ENCODE data around the gene KRTAP1-4.
"Not testable (repeated sequence)": the region's sequence is repeated elsewhere in the genome, so short reads cannot be mapped to it uniquely, and the experiment has no call there.

Gene KRTAP1-4

DNA sequence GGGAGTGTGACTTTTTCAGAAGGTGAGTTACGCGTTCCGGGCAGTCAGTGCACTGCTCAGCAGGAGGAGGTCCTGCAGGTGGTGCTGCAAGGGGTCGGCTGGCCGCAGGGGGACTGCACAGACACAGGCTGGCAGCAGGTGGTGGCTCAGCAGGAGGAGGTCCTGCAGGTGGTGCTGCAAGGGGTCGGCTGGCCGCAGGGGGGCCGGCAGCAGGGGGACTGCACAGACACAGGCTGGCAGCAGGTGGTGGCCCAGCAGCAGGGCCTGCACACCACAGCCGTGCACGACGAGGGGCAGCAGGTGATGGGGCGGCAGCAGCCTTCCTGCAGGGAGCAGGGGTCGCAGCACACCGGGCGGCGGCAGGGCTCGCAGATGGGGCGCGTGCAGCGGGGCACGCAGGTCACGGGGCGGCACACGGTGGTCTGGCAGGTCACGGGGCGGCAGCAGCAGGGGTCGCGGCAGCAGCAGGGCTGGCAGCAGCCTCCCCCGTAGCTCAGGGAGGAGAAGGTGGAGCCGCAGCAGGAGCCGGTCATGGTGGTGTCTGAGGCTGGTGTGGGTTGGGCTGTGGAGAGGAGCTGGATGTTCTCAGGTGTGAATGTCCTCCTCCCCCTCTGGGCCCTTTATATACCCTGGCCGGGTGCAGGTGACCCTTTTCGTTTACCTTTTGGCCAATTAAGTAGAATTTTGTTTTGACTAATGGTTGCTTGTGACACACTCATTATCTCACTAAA, 16.9 kb upstream of the KRTAP1-4 start, which contains the start of gene KRTAP2-1:
TSS of gene KRTAP2-1 (minus strand) at position 582 of the 731 bp plus-strand sequence. CDS start at position 533, 49 bp downstream.
- peak; percentile 94 for TF ChIP-seq ZIC2 (tag by site-specific recombination; IDR thresholded peaks at IDR 0.05)
- peak; percentile 79 for TF ChIP-seq GLIS1 (tag by site-specific recombination; IDR thresholded peaks at IDR 0.05)
- H3K4me1 ChIP-seq (ENCODE audit: control insufficient read depth, insufficient read depth, low read length); H3K36me3 ChIP-seq (ENCODE audit: control insufficient read depth in 2 of 2, insufficient read depth in 1 of 2, low read length in 2 of 2); CTCF ChIA-PET; POLR2A ChIA-PET; H3K9me3 ChIP-seq (ENCODE audit: control insufficient read depth, insufficient read depth, low read depth, low read length); H3K4me3 ChIP-seq (ENCODE audit: low read depth, low read length); H3K27ac ChIP-seq (ENCODE audit: extremely low read depth, low read depth, low read length): not testable (repeated sequence)

DNA sequence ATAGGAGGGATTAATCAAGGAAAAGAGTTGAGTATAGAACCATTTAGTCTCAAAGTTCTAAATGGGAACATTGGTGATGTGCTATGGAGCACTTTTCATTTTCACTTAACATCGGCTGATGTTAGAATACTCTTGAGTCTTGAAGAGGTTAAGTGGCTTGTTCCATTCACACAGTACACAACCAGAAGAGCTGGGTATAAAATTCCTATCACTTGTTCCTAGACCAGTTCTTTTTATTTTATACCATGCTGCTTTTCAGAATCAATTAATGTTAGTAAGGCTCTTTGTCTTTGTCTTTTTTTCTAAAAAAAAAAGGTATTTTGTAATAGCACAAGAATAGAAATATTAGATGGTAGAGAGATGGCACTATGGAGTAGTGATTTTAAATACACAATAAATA, 13.0 kb upstream of the KRTAP1-4 start:
- POLR2A ChIA-PET, result no interaction called here
- H3K4me3 ChIP-seq (ENCODE audit: low read depth, low read length), result no peak overlapping the region
- CTCF ChIA-PET, result interaction anchor here (1.0 to 1.5 kb wide), 2 partner anchors 15 to 79 kb away, joined by 3 read pairs; no protein-coding TSS in a partner anchor
- H3K36me3 ChIP-seq (ENCODE audit: control insufficient read depth in 2 of 2, insufficient read depth in 1 of 2, low read length in 2 of 2), result no peaks in the 10 kb centered on the region
- no peak for TF ChIP-seq ZIC2 (tag by site-specific recombination; IDR thresholded peaks at IDR 0.05)
- no peak for TF ChIP-seq OSR2 (tag by site-specific recombination; IDR thresholded peaks at IDR 0.05)
- no peak for TF ChIP-seq ZNF530 (tag by site-specific recombination; IDR thresholded peaks at IDR 0.05; ENCODE audit: low read depth)
- TF ChIP-seq MEIS1 (CRISPR knock-in tag; IDR thresholded peaks at IDR 0.05; ENCODE audit: borderline replicate concordance), result no peak
- TF ChIP-seq, protein P1, sequence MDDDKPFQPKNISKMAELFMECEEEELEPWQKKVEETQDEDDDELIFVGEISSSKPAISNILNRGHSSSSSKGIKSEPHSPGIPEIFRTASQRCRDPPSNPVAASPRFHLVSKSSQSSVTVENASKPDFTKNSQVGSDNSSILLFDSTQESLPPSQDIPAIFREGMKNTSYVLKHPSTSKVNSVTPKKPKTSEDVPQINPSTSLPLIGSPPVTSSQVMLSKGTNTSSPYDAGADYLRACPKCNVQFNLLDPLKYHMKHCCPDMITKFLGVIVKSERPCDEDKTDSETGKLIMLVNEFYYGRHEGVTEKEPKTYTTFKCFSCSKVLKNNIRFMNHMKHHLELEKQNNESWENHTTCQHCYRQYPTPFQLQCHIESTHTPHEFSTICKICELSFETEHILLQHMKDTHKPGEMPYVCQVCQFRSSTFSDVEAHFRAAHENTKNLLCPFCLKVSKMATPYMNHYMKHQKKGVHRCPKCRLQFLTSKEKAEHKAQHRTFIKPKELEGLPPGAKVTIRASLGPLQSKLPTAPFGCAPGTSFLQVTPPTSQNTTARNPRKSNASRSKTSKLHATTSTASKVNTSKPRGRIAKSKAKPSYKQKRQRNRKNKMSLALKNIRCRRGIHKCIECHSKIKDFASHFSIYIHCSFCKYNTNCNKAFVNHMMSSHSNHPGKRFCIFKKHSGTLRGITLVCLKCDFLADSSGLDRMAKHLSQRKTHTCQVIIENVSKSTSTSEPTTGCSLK (tag by site-specific recombination; IDR thresholded peaks at IDR 0.05), result no peak
- no peak for TF ChIP-seq KLF8 (tag by site-specific recombination; IDR thresholded peaks at IDR 0.05)
- TF ChIP-seq, protein P2, sequence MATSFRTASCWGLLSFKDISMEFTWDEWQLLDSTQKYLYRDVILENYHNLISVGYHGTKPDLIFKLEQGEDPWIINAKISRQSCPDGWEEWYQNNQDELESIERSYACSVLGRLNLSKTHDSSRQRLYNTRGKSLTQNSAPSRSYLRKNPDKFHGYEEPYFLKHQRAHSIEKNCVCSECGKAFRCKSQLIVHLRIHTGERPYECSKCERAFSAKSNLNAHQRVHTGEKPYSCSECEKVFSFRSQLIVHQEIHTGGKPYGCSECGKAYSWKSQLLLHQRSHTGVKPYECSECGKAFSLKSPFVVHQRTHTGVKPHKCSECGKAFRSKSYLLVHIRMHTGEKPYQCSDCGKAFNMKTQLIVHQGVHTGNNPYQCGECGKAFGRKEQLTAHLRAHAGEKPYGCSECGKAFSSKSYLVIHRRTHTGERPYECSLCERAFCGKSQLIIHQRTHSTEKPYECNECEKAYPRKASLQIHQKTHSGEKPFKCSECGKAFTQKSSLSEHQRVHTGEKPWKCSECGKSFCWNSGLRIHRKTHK (tag by site-specific recombination; IDR thresholded peaks at IDR 0.05), result no peak
- TF ChIP-seq MZF1 (tag by site-specific recombination; IDR thresholded peaks at IDR 0.05; ENCODE audit: borderline replicate concordance), result no peak
- TF ChIP-seq KLF16 (tag by site-specific recombination; IDR thresholded peaks at IDR 0.05), result no peak
- TF ChIP-seq, protein P3, sequence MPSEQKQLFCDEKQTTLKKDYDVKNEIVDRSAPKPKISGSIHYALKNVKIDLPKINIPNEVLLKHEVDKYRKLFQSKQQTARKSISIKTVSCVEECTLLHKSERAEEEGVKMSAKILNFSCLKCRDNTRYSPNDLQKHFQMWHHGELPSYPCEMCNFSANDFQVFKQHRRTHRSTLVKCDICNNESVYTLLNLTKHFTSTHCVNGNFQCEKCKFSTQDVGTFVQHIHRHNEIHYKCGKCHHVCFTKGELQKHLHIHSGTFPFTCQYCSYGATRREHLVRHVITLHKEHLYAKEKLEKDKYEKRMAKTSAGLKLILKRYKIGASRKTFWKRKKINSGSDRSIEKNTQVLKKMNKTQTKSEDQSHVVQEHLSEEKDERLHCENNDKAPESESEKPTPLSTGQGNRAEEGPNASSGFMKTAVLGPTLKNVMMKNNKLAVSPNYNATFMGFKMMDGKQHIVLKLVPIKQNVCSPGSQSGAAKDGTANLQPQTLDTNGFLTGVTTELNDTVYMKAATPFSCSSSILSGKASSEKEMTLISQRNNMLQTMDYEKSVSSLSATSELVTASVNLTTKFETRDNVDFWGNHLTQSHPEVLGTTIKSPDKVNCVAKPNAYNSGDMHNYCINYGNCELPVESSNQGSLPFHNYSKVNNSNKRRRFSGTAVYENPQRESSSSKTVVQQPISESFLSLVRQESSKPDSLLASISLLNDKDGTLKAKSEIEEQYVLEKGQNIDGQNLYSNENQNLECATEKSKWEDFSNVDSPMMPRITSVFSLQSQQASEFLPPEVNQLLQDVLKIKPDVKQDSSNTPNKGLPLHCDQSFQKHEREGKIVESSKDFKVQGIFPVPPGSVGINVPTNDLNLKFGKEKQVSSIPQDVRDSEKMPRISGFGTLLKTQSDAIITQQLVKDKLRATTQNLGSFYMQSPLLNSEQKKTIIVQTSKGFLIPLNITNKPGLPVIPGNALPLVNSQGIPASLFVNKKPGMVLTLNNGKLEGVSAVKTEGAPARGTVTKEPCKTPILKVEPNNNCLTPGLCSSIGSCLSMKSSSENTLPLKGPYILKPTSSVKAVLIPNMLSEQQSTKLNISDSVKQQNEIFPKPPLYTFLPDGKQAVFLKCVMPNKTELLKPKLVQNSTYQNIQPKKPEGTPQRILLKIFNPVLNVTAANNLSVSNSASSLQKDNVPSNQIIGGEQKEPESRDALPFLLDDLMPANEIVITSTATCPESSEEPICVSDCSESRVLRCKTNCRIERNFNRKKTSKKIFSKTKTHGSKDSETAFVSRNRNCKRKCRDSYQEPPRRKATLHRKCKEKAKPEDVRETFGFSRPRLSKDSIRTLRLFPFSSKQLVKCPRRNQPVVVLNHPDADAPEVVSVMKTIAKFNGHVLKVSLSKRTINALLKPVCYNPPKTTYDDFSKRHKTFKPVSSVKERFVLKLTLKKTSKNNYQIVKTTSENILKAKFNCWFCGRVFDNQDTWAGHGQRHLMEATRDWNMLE (tag by site-specific recombination; conservative IDR thresholded peaks at IDR 0.05; ENCODE audit: low read depth), result no peak
- TF ChIP-seq ZNF544 (tag by site-specific recombination; IDR thresholded peaks at IDR 0.05), result no peak
- no peak for TF ChIP-seq ZNF37A (tag by site-specific recombination; IDR thresholded peaks at IDR 0.05)
- no peak for TF ChIP-seq OVOL3 (tag by site-specific recombination; IDR thresholded peaks at IDR 0.05)
- TF ChIP-seq ZNF184 (tag by site-specific recombination; IDR thresholded peaks at IDR 0.05), result no peak
- no peak for TF ChIP-seq ZNF501 (tag by site-specific recombination; IDR thresholded peaks at IDR 0.05)
- TF ChIP-seq, protein P4, sequence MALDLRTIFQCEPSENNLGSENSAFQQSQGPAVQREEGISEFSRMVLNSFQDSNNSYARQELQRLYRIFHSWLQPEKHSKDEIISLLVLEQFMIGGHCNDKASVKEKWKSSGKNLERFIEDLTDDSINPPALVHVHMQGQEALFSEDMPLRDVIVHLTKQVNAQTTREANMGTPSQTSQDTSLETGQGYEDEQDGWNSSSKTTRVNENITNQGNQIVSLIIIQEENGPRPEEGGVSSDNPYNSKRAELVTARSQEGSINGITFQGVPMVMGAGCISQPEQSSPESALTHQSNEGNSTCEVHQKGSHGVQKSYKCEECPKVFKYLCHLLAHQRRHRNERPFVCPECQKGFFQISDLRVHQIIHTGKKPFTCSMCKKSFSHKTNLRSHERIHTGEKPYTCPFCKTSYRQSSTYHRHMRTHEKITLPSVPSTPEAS (tag by site-specific recombination; IDR thresholded peaks at IDR 0.05), result no peak
- H3K27ac ChIP-seq (ENCODE audit: extremely low read depth, low read depth, low read length), result no peak overlapping the region
- no peaks in the 10 kb centered on the region for H3K4me1 ChIP-seq (ENCODE audit: control insufficient read depth, insufficient read depth, low read length)
- no peaks in the 10 kb centered on the region; the same call in 1 of the 2 replicates for H3K9me3 ChIP-seq (ENCODE audit: control insufficient read depth, insufficient read depth, low read depth, low read length)

Data from HEK293 (cell line).